BJ (cell line): ENCODE measurements around the gene SPRED2. TPM values are rescaled to one million over a fixed set of nuclear protein-coding genes. Genes with fewer than 3 reads are reported as not detected.

Source experiments
- CTCF ChIA-PET: fragments of 350-600 bp; formaldehyde crosslinking; extraction: SDS; loops from one replicate; lab custom pipeline; 2021; ENCODE audit warnings: antibody characterized with exemption, inconsistent platforms; lab: Yijun Ruan, JAX
- POLR2A ChIA-PET: fragments of 300-600 bp; sonication (Branson Sonifier 250); formaldehyde crosslinking; extraction: SDS; loops from one replicate; lab custom pipeline; 2021; ENCODE audit warnings: antibody characterized with exemption; lab: Charles Lee
- DNase-seq: peaks from one replicate; pipeline ENCODE4 v3.0.0-alpha.2; 2011; ENCODE audit warnings: low read depth
- H3K27me3 ChIP-seq: 2 replicates; pipeline ENCODE4 v1.6.0; 2011; ENCODE audit warnings: low read length; ENCODE audit not compliant: control insufficient read depth, insufficient read depth
- H3K36me3 ChIP-seq: 2 replicates; pipeline ENCODE4 v1.5.1; 2011; ENCODE audit warnings: low read length; ENCODE audit not compliant: control insufficient read depth, insufficient read depth
- H3K4me3 ChIP-seq: 2 replicates; pipeline ENCODE4 v1.5.1; 2011; ENCODE audit warnings: low read depth, mild to moderate bottlenecking, control low read depth, low read length
- polyA plus RNA-seq: library from polyadenylated mRNA; depleted of rRNA; stranded (reverse); fragments of >200 nt; gene quantifications from 2 replicates; pipeline ENCODE4 v1.2.3, GENCODE V29; 2011
- TF ChIP-seq, protein P1 (sequence below): IDR thresholded peaks from 2 replicates; pipeline ENCODE4 v1.5.1; 2011; ENCODE audit warnings: low read depth, mild to moderate bottlenecking, control low read depth, inconsistent platforms, low read length, moderate library complexity; ENCODE audit not compliant: insufficient read depth

SPRED2 gene
- polyA plus RNA-seq, 1 experiment, result 13.1 TPM

DNA sequence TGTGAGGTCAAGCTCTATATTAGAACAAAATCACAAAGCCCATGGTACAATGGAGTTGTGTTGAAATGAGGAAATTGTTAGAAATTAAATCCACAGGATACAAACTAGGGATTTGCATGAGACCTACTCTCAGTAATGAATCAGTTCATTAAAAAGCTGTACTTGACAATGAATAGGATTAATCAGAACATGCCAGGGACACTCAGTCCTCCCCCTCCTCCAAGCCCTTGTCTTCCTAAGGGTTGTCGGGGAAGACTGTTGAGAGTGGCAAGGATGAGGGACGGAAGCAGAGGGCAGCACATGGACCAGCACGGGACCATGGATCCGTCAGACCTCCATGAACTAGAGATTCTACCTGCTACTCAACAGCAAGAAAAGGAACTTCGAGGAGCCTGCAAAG is 39.8 kb downstream of the SPRED2 start:
- TF ChIP-seq, protein P1, sequence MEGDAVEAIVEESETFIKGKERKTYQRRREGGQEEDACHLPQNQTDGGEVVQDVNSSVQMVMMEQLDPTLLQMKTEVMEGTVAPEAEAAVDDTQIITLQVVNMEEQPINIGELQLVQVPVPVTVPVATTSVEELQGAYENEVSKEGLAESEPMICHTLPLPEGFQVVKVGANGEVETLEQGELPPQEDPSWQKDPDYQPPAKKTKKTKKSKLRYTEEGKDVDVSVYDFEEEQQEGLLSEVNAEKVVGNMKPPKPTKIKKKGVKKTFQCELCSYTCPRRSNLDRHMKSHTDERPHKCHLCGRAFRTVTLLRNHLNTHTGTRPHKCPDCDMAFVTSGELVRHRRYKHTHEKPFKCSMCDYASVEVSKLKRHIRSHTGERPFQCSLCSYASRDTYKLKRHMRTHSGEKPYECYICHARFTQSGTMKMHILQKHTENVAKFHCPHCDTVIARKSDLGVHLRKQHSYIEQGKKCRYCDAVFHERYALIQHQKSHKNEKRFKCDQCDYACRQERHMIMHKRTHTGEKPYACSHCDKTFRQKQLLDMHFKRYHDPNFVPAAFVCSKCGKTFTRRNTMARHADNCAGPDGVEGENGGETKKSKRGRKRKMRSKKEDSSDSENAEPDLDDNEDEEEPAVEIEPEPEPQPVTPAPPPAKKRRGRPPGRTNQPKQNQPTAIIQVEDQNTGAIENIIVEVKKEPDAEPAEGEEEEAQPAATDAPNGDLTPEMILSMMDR, result no peak
- ChIA-PET POLR2A (no interaction called here), CTCF (interaction anchor here (1.3 kb wide), 1 partner anchor 10 kb away, joined by 3 read pairs; no protein-coding TSS in a partner anchor)
- no peak overlapping the region for H3K4me3 ChIP-seq
- DNase-seq, result no peak
- H3K36me3 ChIP-seq, result no peaks in the 10 kb centered on the region; the same call in 1 of the 2 replicates
- H3K27me3 ChIP-seq, result no peaks in the 10 kb centered on the region

DNA sequence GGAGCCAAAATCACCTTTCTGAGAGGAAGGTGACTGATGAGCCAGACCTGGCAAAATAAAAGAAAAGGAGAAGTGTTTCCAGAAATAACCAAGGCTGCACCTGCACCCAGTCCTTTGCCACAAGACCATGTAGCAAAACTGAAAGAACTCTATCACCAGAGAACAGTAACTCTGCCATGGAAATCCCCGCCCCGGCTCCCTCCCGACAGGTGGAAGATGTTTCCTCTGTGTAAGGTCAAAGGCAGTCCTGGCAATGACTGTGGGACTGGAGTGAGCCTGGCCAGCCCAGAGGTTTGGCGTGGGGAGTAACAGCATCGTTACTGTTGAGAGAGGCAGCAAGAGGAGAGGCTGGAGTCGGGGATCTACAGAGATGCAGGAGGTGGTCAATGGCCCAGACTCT is 42.3 kb downstream of the SPRED2 start:
- no peak for DNase-seq
- POLR2A ChIA-PET, result no interaction called here
- Histone ChIP-seq H3K27me3 (no peaks in the 10 kb centered on the region), H3K36me3 (no peaks in the 10 kb centered on the region; the same call in 1 of the 2 replicates), H3K4me3 (no peak overlapping the region)
- TF ChIP-seq, protein P1, result no peak
- CTCF ChIA-PET, result interaction anchor here (1.1 kb wide), 1 partner anchor 18 kb away, joined by 3 read pairs; no protein-coding TSS in a partner anchor

DNA sequence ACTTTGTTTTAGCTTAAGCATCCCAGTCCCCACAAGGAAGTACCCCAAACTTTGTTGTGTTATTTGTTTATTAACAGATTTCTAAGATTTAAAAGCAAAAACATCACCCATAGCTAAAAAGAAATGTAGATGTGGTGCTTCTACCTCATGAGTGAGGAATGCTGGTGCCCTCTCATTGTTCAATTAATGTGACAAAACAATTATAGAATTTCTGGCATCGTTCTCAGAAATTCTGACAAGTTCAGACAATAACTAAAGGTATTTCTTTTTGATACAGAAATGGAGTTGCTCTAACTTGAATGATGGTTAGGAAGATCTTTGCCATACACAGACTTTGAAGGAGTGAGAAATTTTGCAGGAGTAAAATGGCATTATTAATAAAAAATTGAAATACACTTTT is 42.9 kb downstream of the SPRED2 start:
- Histone ChIP-seq H3K27me3 (no peaks in the 10 kb centered on the region), H3K4me3 (no peak overlapping the region), H3K36me3 (no peaks in the 10 kb centered on the region)
- no peak for DNase-seq
- ChIA-PET CTCF (interaction anchor here (1.1 kb wide), 1 partner anchor 19 kb away, joined by 3 read pairs; no protein-coding TSS in a partner anchor), POLR2A (no interaction called here)
- TF ChIP-seq, protein P1, result no peak

DNA sequence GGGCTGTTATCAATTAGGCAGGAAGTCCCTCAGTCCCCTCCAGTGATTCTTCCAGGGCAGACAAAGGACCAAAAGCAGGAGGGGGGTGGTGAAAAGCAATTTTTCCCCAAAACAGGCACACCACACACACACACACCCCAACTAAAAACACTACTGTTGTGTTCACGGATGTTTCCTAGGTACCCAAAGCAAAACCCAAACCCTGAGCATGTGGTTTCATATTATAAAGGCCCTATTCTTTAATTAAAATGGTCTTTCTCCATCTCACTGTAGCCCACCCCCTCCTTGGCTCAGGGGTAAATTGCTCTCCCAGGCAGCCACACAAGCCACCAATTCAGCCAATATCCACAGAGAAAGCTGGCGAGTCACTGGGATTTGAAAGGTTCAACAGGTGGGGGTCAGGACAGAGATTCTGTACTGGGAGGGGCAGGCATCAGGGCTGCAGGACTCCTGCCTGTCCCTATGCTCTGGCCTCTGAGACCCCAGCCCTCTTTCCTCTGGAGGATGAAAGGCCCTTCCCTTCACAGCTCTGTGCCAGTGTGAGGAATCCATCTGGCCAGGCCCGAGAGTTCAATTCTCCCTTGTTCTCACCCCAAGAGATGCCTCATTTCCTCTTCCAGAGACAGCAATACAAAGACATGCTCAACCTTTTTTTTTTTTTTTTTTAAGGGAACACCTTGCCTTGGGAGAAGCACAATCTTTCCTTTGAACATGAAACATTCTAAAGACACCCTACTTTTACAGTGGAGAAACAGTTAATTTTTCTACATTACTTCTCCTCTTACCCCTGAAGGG is 43.6 kb downstream of the SPRED2 start:
- POLR2A ChIA-PET, result no interaction called here

DNA sequence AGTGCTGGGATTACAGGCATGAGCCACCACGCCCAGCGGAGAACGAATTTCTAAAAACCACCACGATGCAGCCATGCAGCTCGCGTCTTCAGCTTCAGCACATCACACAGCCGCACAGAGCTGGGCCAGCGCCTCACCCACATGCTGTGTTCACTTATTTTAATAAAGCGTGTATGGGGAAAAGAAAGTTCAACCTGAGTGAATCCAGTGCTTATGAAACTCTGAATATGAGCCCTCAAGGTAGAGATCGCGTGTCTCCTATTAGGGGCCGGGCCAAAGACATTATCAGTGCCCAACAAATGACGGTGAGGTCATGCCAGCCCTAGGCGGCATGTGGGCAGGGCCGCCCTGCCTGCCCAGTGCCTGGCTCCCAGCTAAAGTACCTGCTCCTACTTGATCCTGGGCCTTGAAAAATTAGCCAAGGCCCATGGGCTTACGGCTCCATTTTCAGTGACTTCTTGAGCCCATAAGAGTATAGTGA is 44.3 kb downstream of the SPRED2 start:
- DNase-seq, result no peak
- H3K36me3 ChIP-seq, result no peaks in the 10 kb centered on the region
- no peak overlapping the region for H3K4me3 ChIP-seq
- CTCF ChIA-PET, result interaction anchor here (1.3 to 2.2 kb wide), 2 partner anchors 8 to 21 kb away, joined by 3 to 8 read pairs; no protein-coding TSS in a partner anchor
- POLR2A ChIA-PET, result no interaction called here
- H3K27me3 ChIP-seq, result no peaks in the 10 kb centered on the region
- TF ChIP-seq, protein P1, result no peak

More for the DNA sequence above, 43.6 kb downstream of the SPRED2 start:
- Histone ChIP-seq H3K27me3 (no peaks in the 10 kb centered on the region), H3K4me3 (no peak overlapping the region), H3K36me3 (no peaks in the 10 kb centered on the region)
- TF ChIP-seq, protein P1, result no peak
- CTCF ChIA-PET, result interaction anchor here (1.3 kb wide), 1 partner anchor 21 kb away, joined by 3 read pairs; no protein-coding TSS in a partner anchor
- DNase-seq, result no peak
